Ishikawa (cell line): ENCODE measurements around the gene ASTN2.

Source experiments
- CREB1 ChIP-seq: IDR thresholded peaks from 2 replicates; pipeline ENCODE4 v1.6.1; 2012; ENCODE audit warnings: low read depth
- EGR1 ChIP-seq: IDR thresholded peaks from 2 replicates; pipeline ENCODE4 v1.6.1; 2012
- EP300 ChIP-seq: IDR thresholded peaks from 2 replicates; pipeline ENCODE4 v1.6.1; 2012; ENCODE audit warnings: borderline replicate concordance
- NFIC ChIP-seq: IDR thresholded peaks from 2 replicates; pipeline ENCODE4 v1.6.1; 2012
- RAD21 ChIP-seq: IDR thresholded peaks from 2 replicates; pipeline ENCODE4 v1.6.1; 2012; ENCODE audit warnings: low read depth
- TEAD4 ChIP-seq: IDR thresholded peaks from 2 replicates; pipeline ENCODE4 v1.6.1; 2012
- ZBTB7A ChIP-seq: IDR thresholded peaks from 2 replicates; pipeline ENCODE4 v1.6.1; 2012; ENCODE audit warnings: low read depth
- TF ChIP-seq, protein P1 (sequence below): IDR thresholded peaks from 2 replicates; pipeline ENCODE4 v1.6.1; 2012; ENCODE audit warnings: low read depth, mild to moderate bottlenecking
- TF ChIP-seq, protein P2 (sequence below): IDR thresholded peaks from 2 replicates; pipeline ENCODE4 v1.6.1; 2012

- TF ChIP-seq CREB1: no peak
- TF ChIP-seq NFIC: no peak
- no peak for TF ChIP-seq EGR1
- TF ChIP-seq RAD21: no peak
- no peak for TF ChIP-seq EP300
- TF ChIP-seq, protein P1, sequence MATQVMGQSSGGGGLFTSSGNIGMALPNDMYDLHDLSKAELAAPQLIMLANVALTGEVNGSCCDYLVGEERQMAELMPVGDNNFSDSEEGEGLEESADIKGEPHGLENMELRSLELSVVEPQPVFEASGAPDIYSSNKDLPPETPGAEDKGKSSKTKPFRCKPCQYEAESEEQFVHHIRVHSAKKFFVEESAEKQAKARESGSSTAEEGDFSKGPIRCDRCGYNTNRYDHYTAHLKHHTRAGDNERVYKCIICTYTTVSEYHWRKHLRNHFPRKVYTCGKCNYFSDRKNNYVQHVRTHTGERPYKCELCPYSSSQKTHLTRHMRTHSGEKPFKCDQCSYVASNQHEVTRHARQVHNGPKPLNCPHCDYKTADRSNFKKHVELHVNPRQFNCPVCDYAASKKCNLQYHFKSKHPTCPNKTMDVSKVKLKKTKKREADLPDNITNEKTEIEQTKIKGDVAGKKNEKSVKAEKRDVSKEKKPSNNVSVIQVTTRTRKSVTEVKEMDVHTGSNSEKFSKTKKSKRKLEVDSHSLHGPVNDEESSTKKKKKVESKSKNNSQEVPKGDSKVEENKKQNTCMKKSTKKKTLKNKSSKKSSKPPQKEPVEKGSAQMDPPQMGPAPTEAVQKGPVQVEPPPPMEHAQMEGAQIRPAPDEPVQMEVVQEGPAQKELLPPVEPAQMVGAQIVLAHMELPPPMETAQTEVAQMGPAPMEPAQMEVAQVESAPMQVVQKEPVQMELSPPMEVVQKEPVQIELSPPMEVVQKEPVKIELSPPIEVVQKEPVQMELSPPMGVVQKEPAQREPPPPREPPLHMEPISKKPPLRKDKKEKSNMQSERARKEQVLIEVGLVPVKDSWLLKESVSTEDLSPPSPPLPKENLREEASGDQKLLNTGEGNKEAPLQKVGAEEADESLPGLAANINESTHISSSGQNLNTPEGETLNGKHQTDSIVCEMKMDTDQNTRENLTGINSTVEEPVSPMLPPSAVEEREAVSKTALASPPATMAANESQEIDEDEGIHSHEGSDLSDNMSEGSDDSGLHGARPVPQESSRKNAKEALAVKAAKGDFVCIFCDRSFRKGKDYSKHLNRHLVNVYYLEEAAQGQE: no peak
- TF ChIP-seq, protein P2, sequence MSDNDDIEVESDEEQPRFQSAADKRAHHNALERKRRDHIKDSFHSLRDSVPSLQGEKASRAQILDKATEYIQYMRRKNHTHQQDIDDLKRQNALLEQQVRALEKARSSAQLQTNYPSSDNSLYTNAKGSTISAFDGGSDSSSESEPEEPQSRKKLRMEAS: no peak
- no peak for TF ChIP-seq TEAD4
- no peak for TF ChIP-seq ZBTB7A
These were observed 745.7 kb downstream of the ASTN2 start for GRCh38 chr9:116668970-116669695.
